ENCODE measurements around the gene MARVELD1.

Gene MARVELD1

DNA sequence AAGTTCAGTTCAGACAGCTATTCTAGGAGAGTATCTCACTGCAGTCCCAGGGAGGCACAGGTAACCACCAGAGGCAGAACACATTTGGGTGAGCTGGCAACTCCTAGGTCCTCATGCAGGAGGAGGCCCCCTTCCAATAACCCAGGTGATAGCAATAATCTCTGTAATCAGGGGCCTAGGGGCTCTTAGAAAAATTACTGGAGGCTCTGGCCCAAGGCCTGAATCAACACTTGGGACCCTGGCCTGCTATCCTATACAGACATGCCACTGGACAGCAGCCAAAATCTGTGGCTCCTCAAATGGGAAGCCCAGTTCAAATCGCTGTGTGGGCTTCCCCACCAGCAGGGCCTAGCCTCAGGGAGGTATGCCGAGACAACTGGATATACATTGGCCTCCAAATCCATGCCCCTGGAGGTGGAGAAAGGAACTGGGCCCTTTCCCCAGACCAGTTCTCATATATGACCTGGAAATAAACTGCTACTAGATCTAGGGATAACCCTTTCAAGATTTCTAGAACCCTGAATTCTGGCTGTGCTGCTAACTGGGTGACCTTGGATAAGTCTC is 28.1 kb upstream of the MARVELD1 start:
- TF ChIP-seq EZH2 (IDR thresholded peaks at IDR 0.05; ENCODE audit: borderline replicate concordance, low read length), result no peak
- TF ChIP-seq, protein P1, sequence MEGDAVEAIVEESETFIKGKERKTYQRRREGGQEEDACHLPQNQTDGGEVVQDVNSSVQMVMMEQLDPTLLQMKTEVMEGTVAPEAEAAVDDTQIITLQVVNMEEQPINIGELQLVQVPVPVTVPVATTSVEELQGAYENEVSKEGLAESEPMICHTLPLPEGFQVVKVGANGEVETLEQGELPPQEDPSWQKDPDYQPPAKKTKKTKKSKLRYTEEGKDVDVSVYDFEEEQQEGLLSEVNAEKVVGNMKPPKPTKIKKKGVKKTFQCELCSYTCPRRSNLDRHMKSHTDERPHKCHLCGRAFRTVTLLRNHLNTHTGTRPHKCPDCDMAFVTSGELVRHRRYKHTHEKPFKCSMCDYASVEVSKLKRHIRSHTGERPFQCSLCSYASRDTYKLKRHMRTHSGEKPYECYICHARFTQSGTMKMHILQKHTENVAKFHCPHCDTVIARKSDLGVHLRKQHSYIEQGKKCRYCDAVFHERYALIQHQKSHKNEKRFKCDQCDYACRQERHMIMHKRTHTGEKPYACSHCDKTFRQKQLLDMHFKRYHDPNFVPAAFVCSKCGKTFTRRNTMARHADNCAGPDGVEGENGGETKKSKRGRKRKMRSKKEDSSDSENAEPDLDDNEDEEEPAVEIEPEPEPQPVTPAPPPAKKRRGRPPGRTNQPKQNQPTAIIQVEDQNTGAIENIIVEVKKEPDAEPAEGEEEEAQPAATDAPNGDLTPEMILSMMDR (IDR thresholded peaks at IDR 0.05; ENCODE audit: low read length), result no peak
- no peaks in the 10 kb centered on the region for H3F3A ChIP-seq (ENCODE audit: insufficient read depth, low read length)
- H3K4me2 ChIP-seq (ENCODE audit: low read length), result no peak overlapping the region
- H3K4me1 ChIP-seq (ENCODE audit: insufficient read depth, low read length, severe bottlenecking), result peaks cover 7% of the 10 kb centered on the region
- no peaks in the 10 kb centered on the region for H3K9me3 ChIP-seq (ENCODE audit: low read length)
- no peaks in the 10 kb centered on the region for H3K79me2 ChIP-seq (ENCODE audit: insufficient read depth, low read length)
- no peak overlapping the region for H3K9ac ChIP-seq (ENCODE audit: low read length)
- no peaks in the 10 kb centered on the region for H4K20me1 ChIP-seq (ENCODE audit: insufficient read depth, low read length)
- H3K4me3 ChIP-seq (ENCODE audit: low read depth, low read length, poor library complexity, severe bottlenecking), result no peak overlapping the region
- H3K9me2 ChIP-seq (ENCODE audit: low read depth, low read length), result no peaks in the 10 kb centered on the region
- no peaks in the 10 kb centered on the region for H3K27me3 ChIP-seq (ENCODE audit: insufficient read depth, low read length)
- H3K27ac ChIP-seq (ENCODE audit: low read depth, low read length, poor library complexity, severe bottlenecking), result no peak overlapping the region
- no peaks in the 10 kb centered on the region for H3K36me3 ChIP-seq (ENCODE audit: insufficient read depth, low read length)
- H2AFZ ChIP-seq (ENCODE audit: low read length), result no peak overlapping the region

DNA sequence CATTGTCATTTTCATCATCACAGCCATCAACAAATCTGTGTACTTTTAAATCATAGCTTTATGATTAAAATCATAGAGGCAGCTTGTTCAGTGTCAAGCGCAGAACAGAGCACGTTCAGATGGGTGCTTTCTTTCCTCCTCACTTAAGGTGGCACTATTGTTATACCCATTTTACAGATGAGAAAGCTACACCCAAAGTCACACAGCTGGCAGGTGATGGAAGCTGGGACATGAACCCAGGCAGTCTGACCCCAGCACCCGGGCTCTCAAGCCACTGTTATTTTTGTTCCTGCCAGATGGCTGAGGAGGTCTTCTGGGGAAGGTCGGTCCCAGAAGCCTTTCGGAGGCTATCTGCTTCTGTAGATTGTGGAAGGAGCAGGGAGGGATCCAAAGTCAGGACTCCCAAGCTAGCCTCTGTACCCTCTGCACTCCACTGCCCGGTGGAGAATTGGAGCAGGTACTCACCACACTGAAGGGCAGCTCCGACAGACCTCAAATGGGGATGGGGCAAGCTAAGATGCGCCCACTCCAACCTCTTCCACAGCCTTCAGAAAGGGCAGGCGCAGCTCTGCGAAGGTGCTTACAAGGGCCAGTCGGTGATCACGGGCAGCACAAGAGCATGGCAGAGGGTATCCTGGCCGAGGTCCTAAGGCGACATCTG is 27.1 kb upstream of the MARVELD1 start:
- Histone ChIP-seq H3K4me3 (ENCODE audit: low read depth, low read length, poor library complexity, severe bottlenecking) (peak overlapping the region; percentile 55), H3K36me3 (ENCODE audit: insufficient read depth, low read length) (no peaks in the 10 kb centered on the region), H2AFZ (ENCODE audit: low read length) (no peak overlapping the region), H3K9me2 (ENCODE audit: low read depth, low read length) (no peaks in the 10 kb centered on the region), H3K9ac (ENCODE audit: low read length) (no peak overlapping the region; the same call in 1 of the 2 replicates), H3K27ac (ENCODE audit: low read depth, low read length, poor library complexity, severe bottlenecking) (no peak overlapping the region), H3K4me1 (ENCODE audit: insufficient read depth, low read length, severe bottlenecking) (peaks cover 7% of the 10 kb centered on the region), H3K79me2 (ENCODE audit: insufficient read depth, low read length) (no peaks in the 10 kb centered on the region), H3K9me3 (ENCODE audit: low read length) (no peaks in the 10 kb centered on the region), H4K20me1 (ENCODE audit: insufficient read depth, low read length) (no peaks in the 10 kb centered on the region), H3K4me2 (ENCODE audit: low read length) (peak overlapping the region; percentile 59), H3F3A (ENCODE audit: insufficient read depth, low read length) (no peaks in the 10 kb centered on the region), H3K27me3 (ENCODE audit: insufficient read depth, low read length) (no peaks in the 10 kb centered on the region)
- TF ChIP-seq, protein P1 (IDR thresholded peaks at IDR 0.05; ENCODE audit: low read length), result peak; percentile 29; the same call in 1 of the 2 replicates
- no peak for TF ChIP-seq EZH2 (IDR thresholded peaks at IDR 0.05; ENCODE audit: borderline replicate concordance, low read length)

DNA sequence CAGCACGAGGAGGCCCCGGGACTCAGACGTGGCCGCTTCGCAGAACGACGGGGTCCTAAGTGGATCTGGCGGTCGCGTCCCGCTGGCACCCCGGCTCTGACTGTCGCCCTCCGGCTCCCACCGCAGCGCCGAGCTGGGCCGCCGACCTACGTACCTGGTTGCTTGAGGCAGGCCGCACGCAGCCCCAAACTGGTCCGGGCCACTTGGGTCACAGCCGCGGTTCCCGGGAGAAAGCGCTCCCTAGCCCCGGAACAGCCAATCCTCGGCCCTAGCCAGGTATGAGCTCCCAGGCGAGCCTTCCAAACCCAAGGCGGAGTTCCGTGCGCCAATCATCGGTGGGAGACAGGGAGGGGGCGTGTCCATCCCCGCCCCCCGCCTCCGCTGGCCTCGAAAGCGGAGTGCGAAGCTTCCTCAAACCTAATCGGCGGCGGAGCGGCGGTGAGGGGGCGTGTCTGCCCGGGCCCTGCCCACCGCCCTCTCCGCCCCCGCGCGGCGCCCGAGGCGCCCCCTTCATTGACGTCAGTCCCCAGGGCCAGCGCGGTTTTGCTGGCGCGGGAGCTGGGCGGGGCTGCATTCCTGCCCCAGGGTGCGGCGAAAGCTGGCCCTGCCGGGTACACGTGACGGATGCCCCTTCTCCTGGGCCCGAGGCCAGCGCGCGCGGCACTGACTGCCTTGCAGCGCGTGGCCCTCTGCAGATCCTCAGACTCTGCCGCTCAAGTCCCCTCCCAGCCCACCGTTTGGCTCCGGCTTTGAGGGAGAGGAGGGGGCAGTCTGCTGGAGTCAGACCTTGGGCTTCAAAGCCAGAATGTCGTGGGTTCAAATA is 26.4 kb upstream of the MARVELD1 start, which contains the start of gene AVPI1:
AVPI1 (minus strand) TSS at position 280 of the 823 bp plus-strand sequence. CDS start 7,336 bp downstream, outside the sequence.
- Histone ChIP-seq H3K9ac (ENCODE audit: low read length) (peak within 1 kb of the TSS; percentile 24; the same call in 1 of the 2 replicates), H3K27ac (ENCODE audit: low read depth, low read length, poor library complexity, severe bottlenecking) (no peak within 1 kb of the TSS), H4K20me1 (ENCODE audit: insufficient read depth, low read length) (no peaks in the 10 kb centered on the region), H3F3A (ENCODE audit: insufficient read depth, low read length) (no peaks in the 10 kb centered on the region), H2AFZ (ENCODE audit: low read length) (no peak within 1 kb of the TSS), H3K36me3 (ENCODE audit: insufficient read depth, low read length) (no peaks in the 10 kb centered on the region), H3K9me2 (ENCODE audit: low read depth, low read length) (no peaks in the 10 kb centered on the region), H3K4me3 (ENCODE audit: low read depth, low read length, poor library complexity, severe bottlenecking) (peak within 1 kb of the TSS; percentile 55), H3K4me1 (ENCODE audit: insufficient read depth, low read length, severe bottlenecking) (peaks cover 7% of the 10 kb centered on the region), H3K27me3 (ENCODE audit: insufficient read depth, low read length) (no peaks in the 10 kb centered on the region), H3K9me3 (ENCODE audit: low read length) (no peaks in the 10 kb centered on the region), H3K4me2 (ENCODE audit: low read length) (peak within 1 kb of the TSS; percentile 59), H3K79me2 (ENCODE audit: insufficient read depth, low read length) (no peaks in the 10 kb centered on the region)
- no peak for TF ChIP-seq EZH2 (IDR thresholded peaks at IDR 0.05; ENCODE audit: borderline replicate concordance, low read length)
